OCI-LY7 (cell line): ENCODE results near the gene RNF128. TPM values are rescaled to one million over a fixed set of nuclear protein-coding genes. Genes with fewer than 3 reads are reported as not detected.
"Not testable (repeated sequence)": the region's sequence is repeated elsewhere in the genome, so short reads cannot be mapped to it uniquely, and the experiment has no call there.

ENCODE experiments used
- BruUV-seq: library from RNA; stranded (reverse); fragments of 400-500 nt; replicated peaks from 2 replicates; lab custom pipeline; 2021; lab: Mats Ljungman, UMichigan
- CTCF ChIA-PET: fragments of 300-600 bp; sonication (Branson Sonifier 250); formaldehyde crosslinking; loops from one replicate; lab custom pipeline; 2022; ENCODE audit warnings: antibody characterized with exemption; ENCODE audit not compliant: unreplicated experiment; lab: Charles Lee
- POLR2A ChIA-PET: fragments of 300-600 bp; sonication (Branson Sonifier 250); formaldehyde crosslinking; loops from one replicate; lab custom pipeline; 2022; ENCODE audit warnings: antibody characterized with exemption; lab: Charles Lee
- DNase-seq: peaks from one replicate; pipeline ENCODE4 v3.0.0-alpha.2; 2015; ENCODE audit warnings: low spot score
- H2AFZ ChIP-seq: fragments of 200-600 bp; sonication (generic), shearing (Covaris generic); 2 replicates; pipeline ENCODE4 v1.6.1; 2014; ENCODE audit warnings: mild to moderate bottlenecking, antibody characterized with exemption, low read length, moderate library complexity
- H3K27ac ChIP-seq: fragments of 200-600 bp; sonication (generic); 2 replicates; pipeline ENCODE4 v1.5.1; 2014; ENCODE audit warnings: mixed run types, low read depth, mild to moderate bottlenecking, moderate library complexity, low read length, inconsistent platforms; ENCODE audit not compliant: poor library complexity, severe bottlenecking
- H3K36me3 ChIP-seq: fragments of 200-600 bp; sonication (generic); 2 replicates; pipeline ENCODE4 v1.6.1; 2014; ENCODE audit warnings: mild to moderate bottlenecking, antibody characterized with exemption, low read length, moderate library complexity, mixed read lengths; ENCODE audit not compliant: insufficient read depth
- H3K4me1 ChIP-seq: fragments of 200-600 bp; sonication (generic); 2 replicates; pipeline ENCODE4 v1.5.1; 2014; ENCODE audit warnings: mild to moderate bottlenecking, low read length; ENCODE audit not compliant: insufficient read depth, poor library complexity, severe bottlenecking
- H3K4me2 ChIP-seq: fragments of 200-600 bp; sonication (generic); 2 replicates; pipeline ENCODE4 v1.6.1; 2014; ENCODE audit warnings: mild to moderate bottlenecking, low read length
- H3K4me3 ChIP-seq: fragments of 200-600 bp; sonication (generic); 2 replicates; pipeline ENCODE4 v1.5.1; 2014; ENCODE audit warnings: mild to moderate bottlenecking, low read depth, low read length; ENCODE audit not compliant: poor library complexity, severe bottlenecking
- H3K79me2 ChIP-seq: fragments of 200-600 bp; sonication (generic); 2 replicates; pipeline ENCODE4 v1.6.1; 2016; ENCODE audit warnings: low read depth, mild to moderate bottlenecking, low read length, moderate library complexity, mixed read lengths; ENCODE audit not compliant: insufficient read depth
- H3K9me2 ChIP-seq: fragments of 200-600 bp; sonication (generic); 2 replicates; pipeline ENCODE4 v1.6.1; 2016; ENCODE audit warnings: mild to moderate bottlenecking, low read length, mixed read lengths; ENCODE audit not compliant: insufficient read depth
- H3K9me3 ChIP-seq: fragments of 200-600 bp; sonication (generic); 2 replicates; pipeline ENCODE4 v1.6.1; 2014; ENCODE audit warnings: mild to moderate bottlenecking, mixed run types, low read length, mixed read lengths
- H4K20me1 ChIP-seq: fragments of 200-600 bp; sonication (generic); 2 replicates; pipeline ENCODE4 v1.6.1; 2014; ENCODE audit warnings: mild to moderate bottlenecking, antibody characterized with exemption, low read length, moderate library complexity, mixed read lengths; ENCODE audit not compliant: insufficient read depth
- EZH2phosphoT487 ChIP-seq: fragments of 200-600 bp; sonication (generic); IDR thresholded peaks from 2 replicates; pipeline ENCODE4 v1.6.1; 2018; ENCODE audit warnings: low read depth, borderline replicate concordance, mild to moderate bottlenecking, mixed run types, antibody characterized with exemption, low read length, moderate library complexity, mixed read lengths
- intact Hi-C: fragments of 100-400 bp; cut with micrococcal nuclease; formaldehyde crosslinking; loops from one replicate; pipeline ENCODE4 v1.10.0; 2022; ENCODE audit not compliant: unreplicated experiment
- total RNA-seq, 2 experiments: library from RNA; depleted of rRNA in 1 of 2; stranded (reverse); fragments of >200 nt in 1 of 2; shearing (Covaris generic) in 1 of 2; gene quantifications; 2 replicates each; pipeline ENCODE4 v1.2.3, GENCODE V29; 2014 to 2022
- TF ChIP-seq, protein P1 (sequence below): fragments of 200-600 bp; sonication (generic); conservative IDR thresholded peaks from 2 replicates; pipeline ENCODE4 v1.5.1; 2014; ENCODE audit warnings: mild to moderate bottlenecking, antibody characterized with exemption, low read length, moderate library complexity, mixed read lengths

The RNF128 gene
- total RNA-seq, 2 experiments from 2014 or later = not detected

DNA sequence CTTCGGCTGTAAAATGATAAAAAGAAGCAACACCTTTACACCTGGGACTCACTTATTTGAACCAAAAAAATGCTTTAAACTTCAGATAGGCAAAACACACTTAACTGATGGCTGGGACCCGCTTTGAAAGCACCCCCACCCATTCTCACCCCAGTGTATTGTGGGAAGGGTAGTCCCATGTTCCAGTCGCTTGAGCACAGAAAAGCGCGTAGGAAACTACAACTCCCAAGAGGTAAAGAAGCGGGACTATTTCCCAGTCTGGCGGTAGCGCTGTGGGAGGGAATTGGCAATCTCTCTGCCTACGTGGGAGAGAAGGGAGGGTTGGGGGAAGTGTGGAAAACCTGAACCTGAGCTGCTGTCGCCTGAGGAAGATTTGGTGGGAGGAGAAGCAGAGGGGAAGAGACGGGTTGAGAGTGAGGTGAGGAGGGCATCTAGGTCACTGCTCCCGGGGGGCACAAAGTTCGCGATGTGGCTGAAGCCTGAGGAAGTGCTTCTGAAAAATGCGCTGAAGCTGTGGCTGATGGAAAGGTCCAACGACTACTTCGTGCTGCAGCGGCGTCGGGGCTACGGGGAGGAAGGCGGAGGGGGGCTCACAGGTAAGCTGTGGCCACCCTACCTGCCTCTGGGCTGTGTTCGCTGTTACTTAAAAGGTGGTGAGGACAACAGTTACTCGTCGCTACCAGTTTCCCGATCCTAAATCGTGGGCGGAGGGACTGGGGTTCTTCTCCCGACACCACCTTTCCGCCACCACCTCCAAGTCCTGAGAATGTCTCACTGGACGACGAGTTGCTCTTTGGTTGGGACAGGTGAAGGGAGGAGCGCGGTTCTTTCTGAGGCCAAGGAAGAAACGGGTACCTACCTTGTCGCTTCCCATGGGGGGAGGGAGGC is 76.1 kb downstream of the RNF128 start, which contains the start of gene TBC1D8B:
TSS of gene TBC1D8B (plus strand) at position 286 of the 888 bp plus-strand sequence. CDS start at position 467, 181 bp downstream.
- TF ChIP-seq EZH2phosphoT487 = no peak
- TF ChIP-seq, protein P1, sequence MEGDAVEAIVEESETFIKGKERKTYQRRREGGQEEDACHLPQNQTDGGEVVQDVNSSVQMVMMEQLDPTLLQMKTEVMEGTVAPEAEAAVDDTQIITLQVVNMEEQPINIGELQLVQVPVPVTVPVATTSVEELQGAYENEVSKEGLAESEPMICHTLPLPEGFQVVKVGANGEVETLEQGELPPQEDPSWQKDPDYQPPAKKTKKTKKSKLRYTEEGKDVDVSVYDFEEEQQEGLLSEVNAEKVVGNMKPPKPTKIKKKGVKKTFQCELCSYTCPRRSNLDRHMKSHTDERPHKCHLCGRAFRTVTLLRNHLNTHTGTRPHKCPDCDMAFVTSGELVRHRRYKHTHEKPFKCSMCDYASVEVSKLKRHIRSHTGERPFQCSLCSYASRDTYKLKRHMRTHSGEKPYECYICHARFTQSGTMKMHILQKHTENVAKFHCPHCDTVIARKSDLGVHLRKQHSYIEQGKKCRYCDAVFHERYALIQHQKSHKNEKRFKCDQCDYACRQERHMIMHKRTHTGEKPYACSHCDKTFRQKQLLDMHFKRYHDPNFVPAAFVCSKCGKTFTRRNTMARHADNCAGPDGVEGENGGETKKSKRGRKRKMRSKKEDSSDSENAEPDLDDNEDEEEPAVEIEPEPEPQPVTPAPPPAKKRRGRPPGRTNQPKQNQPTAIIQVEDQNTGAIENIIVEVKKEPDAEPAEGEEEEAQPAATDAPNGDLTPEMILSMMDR = no peak
- no peak within 1 kb of the TSS for H3K27ac ChIP-seq
- ChIA-PET POLR2A (no interaction called here), CTCF (no interaction called here)
- H2AFZ ChIP-seq = peak within 1 kb of the TSS; percentile 99
- intact Hi-C loops = no loop called here
- no TSS peak for BruUV-seq
- no peaks in the 10 kb centered on the region for H3K9me2 ChIP-seq
- H3K4me3 ChIP-seq = peak within 1 kb of the TSS; percentile 75
- H3K4me2 ChIP-seq = peak within 1 kb of the TSS; percentile 83
- no peaks in the 10 kb centered on the region for H3K79me2 ChIP-seq
- no peaks in the 10 kb centered on the region for H3K36me3 ChIP-seq
- DNase-seq = peak; percentile 75
- no peaks in the 10 kb centered on the region for H3K9me3 ChIP-seq
- no peaks in the 10 kb centered on the region for H4K20me1 ChIP-seq
- peaks cover 18% of the 10 kb centered on the region for H3K4me1 ChIP-seq

DNA sequence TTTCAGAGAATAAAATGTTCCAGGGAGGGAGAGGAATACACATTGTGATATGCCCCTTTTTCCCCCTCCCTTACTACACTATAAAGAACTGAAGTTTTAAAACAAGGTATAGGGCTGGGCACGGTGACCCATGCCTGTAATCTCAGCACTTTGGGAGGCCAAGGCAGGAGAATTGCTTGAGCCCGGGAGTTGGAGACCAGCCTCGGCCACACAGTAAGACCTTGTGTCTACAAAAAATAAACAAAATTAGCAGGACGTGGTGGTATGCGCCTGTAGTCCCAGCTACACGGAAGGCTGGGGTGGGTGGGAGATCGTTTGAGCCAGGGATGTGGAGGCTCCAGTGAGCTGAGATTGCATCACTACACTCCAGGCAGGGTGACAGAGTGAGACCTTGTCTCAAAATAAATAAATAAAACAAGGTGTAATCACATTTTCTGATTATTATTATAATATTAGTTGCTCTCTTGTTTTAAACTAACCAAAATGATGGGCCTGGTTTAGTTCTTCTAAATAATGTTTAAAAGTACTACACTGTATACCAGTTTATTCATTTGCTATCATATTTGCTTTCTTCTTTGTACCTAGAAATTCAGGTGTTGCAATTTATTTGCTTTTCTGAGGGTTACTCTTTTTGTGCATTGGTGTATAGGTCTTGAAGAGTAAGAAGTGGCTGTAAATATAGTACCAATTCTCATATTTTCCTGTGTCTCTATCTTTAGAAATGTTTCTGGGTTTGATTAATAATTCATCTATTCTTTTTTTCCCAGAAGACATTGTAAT is 84.8 kb downstream of the RNF128 start:
- Histone ChIP-seq H4K20me1 (no peaks in the 10 kb centered on the region), H3K79me2 (no peaks in the 10 kb centered on the region), H3K9me2 (no peaks in the 10 kb centered on the region), H3K4me2 (no peak overlapping the region), H3K4me3 (no peak overlapping the region), H2AFZ (no peak overlapping the region), H3K4me1 (no peaks in the 10 kb centered on the region), H3K27ac (no peak overlapping the region), H3K9me3 (no peaks in the 10 kb centered on the region), H3K36me3 (no peaks in the 10 kb centered on the region)
- ChIA-PET POLR2A (no interaction called here), CTCF (no interaction called here)
- no peak for DNase-seq
- BruUV-seq = no TSS peak
- intact Hi-C loops = no loop called here
- TF ChIP-seq EZH2phosphoT487 = no peak
- TF ChIP-seq, protein P1 = no peak

DNA sequence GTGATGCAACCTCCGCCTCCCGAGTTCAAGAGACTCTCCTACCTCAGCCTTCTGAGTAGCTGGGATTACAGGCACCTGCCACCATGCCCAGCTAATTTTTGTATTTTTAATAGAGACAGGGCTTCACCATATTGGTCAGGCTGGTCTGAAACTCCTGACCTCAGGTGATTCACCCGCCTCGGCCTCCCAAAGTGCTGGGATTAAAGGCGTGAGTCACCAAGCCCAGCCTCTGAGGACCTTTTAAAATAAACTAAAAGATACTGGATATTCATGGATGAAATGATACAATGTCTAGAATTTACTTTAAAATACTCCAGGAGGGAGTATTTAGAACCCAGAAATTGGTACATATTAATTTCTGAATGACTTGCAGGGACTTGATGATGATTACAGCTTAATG is 86.4 kb downstream of the RNF128 start:
- BruUV-seq, POLR2A ChIA-PET, intact Hi-C loops, H3K79me2 ChIP-seq, H3K36me3 ChIP-seq, H3K4me3 ChIP-seq, H3K4me2 ChIP-seq, H3K9me2 ChIP-seq, H3K9me3 ChIP-seq, H4K20me1 ChIP-seq, H2AFZ ChIP-seq, H3K4me1 ChIP-seq, DNase-seq, H3K27ac ChIP-seq, CTCF ChIA-PET: not testable (repeated sequence)

DNA sequence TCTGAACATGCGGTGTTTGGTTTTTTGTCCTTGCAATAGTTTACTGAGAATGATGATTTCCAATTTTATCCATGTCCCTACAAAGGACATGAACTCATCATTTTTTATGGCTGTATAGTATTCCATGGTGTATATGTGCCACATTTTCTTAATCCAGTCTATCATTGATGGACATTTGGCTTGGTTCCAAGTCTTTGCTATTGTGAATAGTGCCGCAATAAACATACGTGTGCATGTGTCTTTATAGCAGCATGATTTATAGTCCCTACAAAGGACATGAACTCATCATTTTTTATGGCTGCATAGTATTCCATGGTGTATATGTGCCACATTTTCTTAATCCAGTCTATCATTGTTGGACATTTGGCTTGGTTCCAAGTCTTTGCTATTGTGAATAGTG is 87.6 kb downstream of the RNF128 start:
- H3K4me3 ChIP-seq, H3K9me3 ChIP-seq, H3K9me2 ChIP-seq, POLR2A ChIA-PET, H3K27ac ChIP-seq, intact Hi-C loops, H3K4me1 ChIP-seq, DNase-seq, BruUV-seq, H3K79me2 ChIP-seq, H3K36me3 ChIP-seq, CTCF ChIA-PET, H4K20me1 ChIP-seq, H3K4me2 ChIP-seq, H2AFZ ChIP-seq: not testable (repeated sequence)
